IPS-18c (cell line): ENCODE data around the gene NUTM2B.
"Not testable (repeated sequence)": the region's sequence is repeated elsewhere in the genome, so short reads cannot be mapped to it uniquely, and the experiment has no call there.

ENCODE experiments used
- H3K4me3 ChIP-seq: 2 replicates; pipeline ENCODE4 v1.7.0; 2013; ENCODE audit warnings: low read depth, mild to moderate bottlenecking, low read length, moderate library complexity; ENCODE audit not compliant: insufficient read depth
- H3K9me3 ChIP-seq: one replicate; pipeline ENCODE4 v1.6.1; 2013; ENCODE audit warnings: mild to moderate bottlenecking, low read length, moderate library complexity; ENCODE audit not compliant: control insufficient read depth, insufficient read depth

NUTM2B gene

DNA sequence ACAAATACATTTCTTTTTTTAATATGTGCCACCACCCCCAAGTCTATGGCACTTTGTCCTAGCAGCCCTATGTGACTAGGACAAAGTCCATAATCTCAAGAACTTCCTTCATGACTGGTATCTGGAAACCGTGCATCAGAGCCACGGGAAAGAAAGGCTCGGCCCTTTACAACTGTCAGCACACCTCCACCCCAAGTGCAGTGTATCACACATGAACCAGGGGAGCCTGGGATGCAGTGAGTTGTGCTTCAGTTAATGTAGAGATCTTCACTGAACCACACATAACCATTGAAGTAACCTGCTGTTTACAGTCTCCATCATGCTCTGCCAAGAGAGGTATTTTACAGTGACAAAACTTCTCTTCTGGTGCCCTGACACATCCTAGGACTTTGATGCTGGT lies 11.9 kb downstream of the NUTM2B start:
- H3K9me3 ChIP-seq, H3K4me3 ChIP-seq: not testable (repeated sequence)

- H3K9me3 ChIP-seq, H3K4me3 ChIP-seq: not testable (repeated sequence)
Observed at GRCh38 chr10:79716917-79717579, 14.0 kb downstream of the NUTM2B start.

GRCh38 chr10:79720000-79720399 lies 17.0 kb downstream of the NUTM2B start:
- not testable (repeated sequence) for H3K9me3 ChIP-seq, H3K4me3 ChIP-seq

- not testable (repeated sequence) for H3K4me3 ChIP-seq, H3K9me3 ChIP-seq
Observed at GRCh38 chr10:79726620-79727019, 23.6 kb downstream of the NUTM2B start.

GRCh38 chr10:79744844-79745243 lies 41.8 kb downstream of the NUTM2B start:
- H3K4me3 ChIP-seq = not testable (repeated sequence)

DNA sequence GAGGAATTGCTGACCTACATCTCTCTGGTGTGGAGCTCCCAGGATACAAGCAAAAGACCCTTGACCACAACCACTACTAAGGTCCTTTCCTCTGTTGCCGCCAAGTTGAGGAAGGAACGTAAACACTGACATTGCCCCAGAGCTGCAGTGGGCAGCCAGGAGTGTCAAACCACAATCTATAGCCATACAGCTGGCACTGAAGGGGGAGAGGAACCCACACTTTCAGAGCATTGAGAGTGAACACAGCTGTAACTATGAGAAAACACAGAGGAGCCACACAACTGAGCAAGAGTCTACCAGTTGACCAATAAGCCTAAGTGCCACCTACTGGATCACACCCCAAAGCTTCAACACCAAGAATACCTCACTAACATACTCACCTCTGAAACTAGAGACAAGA lies 45.5 kb downstream of the NUTM2B start:
- not testable (repeated sequence) for H3K4me3 ChIP-seq, H3K9me3 ChIP-seq

More at GRCh38 chr10:79744844-79745243, 41.8 kb downstream of the NUTM2B start:
- not testable (repeated sequence) for H3K9me3 ChIP-seq

DNA sequence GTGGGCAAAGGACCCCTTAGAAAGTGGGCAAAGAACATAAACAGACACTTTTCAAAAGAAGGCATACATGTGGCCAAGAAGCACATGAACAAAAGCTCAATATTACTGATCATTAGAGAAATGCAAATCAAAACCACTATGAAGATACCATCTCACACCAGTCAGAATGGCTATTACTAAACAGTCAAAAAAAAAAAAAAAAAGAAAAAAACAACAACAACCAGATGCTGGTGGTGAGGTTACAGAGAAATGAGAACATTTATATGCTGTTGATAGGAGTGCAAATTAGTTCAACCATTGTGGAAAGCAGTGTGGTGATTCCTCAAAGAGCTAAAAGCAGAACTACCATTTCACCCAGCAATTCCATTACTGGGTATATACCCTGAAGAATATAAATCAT lies 50.6 kb downstream of the NUTM2B start:
- not testable (repeated sequence) for H3K4me3 ChIP-seq, H3K9me3 ChIP-seq

- H3K9me3 ChIP-seq, H3K4me3 ChIP-seq: not testable (repeated sequence)
Observed at GRCh38 chr10:79758297-79758993, 55.4 kb downstream of the NUTM2B start.
